Retina (tissue), 1 donor: ENCODE measurements around the gene TPCN1.

Source experiments
- DNase-seq: peaks from one replicate; pipeline ENCODE4 v3.0.0-alpha.2; 2016

The TPCN1 gene

DNA sequence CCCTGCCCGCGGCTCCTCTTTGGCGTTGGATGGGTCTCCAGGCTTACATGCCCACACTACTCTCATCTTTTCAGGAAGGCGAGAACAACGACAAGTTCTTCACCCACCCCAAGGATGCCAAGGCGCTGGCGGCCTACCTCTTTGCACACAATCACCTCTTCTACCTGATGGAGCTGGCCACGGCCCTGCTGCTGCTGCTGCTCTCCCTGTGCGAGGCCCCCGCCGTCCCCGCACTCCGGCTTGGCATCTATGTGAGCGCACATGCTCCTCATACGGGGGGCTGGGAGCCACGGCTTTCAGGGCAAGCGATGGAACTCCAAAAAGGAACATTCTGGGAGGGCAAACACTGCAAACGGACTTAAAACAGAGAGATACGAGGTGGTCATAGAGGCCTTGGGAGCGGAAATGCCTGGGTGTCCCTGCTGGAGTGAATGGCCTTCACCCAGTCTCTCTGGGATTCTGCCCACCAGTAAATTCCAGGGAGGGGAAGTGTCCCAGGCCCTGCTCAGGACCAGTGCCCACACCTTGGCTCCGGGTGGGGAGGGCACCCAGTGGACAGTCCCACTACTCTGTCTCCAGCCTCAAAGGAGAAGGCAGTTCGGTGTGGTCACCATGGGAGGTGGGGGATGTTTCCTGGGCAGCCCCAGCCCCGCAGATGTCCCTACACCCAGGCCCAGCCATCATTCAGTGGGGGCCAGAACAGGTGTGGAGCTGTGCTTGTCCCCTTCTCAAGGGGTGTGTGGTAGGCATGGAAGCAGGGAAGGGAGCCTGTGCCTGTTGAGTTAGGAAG is 45.0 kb downstream of the TPCN1 start:
- no peak for DNase-seq

DNA sequence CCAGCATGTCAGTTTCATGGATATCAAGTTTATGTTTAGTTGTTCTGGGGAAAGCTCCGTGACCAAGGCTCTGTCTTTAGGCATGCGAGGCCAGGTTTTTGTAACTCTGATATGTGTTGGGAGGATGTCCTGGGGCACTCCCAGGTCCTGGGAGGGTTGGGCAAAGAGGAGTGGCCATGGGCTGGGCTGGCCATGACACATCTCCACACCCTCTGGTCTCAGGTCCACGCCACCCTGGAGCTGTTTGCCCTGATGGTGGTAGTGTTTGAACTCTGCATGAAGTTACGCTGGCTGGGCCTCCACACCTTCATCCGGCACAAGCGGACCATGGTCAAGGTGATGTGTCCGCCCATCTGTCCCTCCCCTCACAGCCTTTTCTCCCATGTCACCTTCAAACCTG is 46.4 kb downstream of the TPCN1 start:
- DNase-seq = no peak

DNA sequence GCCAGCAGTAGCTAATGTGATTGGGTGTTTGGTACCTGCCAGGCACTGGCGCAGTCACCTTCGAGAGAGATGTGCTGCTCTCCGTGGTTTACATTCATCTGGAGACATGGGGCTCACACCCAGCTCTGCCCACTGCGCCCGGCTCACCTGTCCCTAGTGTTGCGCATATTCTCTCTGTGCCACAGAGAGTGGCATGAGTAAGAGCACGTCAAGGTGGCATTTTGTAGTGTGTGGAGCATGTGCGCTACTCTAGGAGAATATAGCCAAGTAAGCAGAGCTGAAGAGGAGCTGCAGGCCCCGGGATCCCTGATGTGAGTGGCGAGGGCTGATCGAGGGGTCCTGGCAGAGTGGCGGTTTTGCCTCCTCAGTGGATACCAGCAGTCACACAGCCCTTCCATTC is 46.9 kb downstream of the TPCN1 start:
- no peak for DNase-seq

DNA sequence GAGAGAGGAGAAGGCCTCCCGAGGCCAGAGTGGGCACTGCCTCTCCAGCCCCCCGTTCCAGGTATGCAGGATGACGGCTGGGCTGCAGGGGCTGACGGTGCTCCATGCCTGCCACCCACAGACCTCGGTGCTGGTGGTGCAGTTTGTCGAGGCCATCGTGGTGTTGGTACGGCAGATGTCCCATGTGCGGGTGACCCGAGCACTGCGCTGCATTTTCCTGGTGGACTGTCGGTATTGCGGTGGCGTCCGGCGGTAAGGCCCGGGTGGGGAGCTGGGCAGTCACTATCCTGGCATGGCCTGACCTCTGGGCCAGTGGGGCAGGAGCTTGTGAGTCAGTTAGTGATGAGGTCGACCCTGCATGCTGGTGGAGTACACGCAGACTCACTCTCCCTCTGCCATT is 47.4 kb downstream of the TPCN1 start:
- no peak for DNase-seq

DNA sequence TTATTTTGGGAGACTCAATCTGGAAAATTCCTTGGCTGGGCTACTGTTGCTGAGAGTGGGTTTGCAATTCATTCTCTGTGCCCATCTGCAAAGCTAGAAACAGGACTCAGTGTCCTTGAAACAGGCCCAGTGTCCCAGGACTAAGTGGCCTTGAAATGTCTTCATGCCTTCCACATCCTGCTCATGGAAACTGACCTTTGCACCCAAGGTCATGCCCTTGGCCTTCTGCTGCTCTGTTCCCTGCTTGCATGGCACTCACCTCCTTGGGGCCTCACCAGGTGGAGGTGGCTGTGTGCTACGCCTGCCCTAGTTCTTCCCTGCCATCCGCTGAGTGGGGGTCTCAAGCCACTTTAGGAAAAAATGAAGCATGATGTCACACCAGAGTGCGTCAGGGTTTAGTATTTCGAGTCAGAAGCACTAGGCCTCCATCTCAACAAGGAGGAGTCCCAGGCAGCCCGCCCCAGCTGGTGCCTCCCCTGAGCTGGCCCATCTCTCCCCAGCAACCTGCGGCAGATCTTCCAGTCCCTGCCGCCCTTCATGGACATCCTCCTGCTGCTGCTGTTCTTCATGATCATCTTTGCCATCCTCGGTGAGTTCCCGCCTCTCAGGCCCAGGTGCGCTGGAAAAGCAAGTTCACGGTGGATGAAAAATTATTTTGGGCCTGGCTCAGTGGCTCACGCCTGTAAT is 48.1 kb downstream of the TPCN1 start:
- no peak for DNase-seq

DNA sequence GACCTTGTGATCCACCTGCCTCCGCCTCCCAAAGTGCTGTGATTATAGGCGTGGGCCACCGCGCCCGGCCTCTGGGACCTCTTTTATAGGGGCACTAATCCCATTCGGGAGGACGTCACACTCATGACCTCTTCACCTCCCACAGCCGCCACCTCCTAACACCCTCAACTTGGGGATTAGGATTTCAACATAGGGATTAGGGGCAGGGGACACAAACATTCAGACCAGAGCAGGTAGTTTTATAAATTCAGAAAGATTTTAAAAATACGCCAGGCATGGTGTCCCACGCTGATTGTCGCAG is 49.4 kb downstream of the TPCN1 start:
- DNase-seq = no peak

DNA sequence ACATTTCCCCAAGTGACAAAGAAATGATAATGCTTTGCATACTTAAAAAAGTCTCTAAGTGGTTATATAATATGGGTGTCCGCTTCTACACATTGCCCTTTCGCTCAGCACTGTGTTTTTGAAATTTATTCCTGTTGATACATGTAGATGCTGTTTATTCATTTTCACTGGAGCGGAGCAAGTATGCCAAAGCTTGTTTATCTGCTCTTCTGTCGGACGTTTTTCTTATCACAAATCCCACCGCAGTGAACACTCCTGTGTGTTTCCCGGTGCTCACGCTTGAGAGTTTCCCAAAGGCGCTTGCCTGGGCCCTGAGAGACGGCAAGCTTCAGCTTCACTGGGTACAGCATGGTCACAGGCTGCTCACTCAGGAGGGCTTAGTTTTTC is 50.2 kb downstream of the TPCN1 start:
- DNase-seq = no peak

DNA sequence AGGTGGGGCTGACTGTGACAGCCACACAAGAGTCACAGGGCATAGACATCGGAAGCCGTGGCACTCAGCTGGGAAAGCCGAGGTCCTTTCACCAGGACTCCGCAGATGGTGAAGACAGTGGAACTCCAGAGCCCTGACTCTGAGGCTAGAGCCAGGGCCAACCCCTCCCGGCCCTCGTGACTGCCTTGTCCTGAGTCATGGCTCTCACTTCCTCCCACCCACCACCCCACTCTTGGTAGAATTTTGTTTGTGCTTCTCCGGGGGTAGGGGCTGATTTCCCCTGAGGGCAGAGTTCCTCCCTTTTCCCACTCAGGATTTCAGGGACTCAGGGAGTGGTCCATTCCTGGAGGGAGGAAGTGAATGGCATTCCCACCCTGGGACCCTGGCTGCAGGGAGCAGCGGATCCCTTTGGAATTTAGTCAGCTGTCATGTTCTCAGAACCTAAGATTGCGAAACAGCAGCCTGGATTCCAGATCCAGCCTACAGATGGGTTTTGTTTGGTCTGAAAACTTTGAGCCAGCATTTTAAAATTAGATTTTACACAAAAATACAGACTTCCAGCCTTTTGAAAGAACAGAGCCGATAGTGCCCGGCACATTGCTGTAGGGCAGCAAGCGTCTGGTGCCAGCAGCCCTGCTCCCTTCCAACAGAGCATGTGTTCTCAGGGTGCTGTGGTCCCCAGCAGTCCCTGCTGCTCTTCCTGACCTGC is 50.7 kb downstream of the TPCN1 start:
- no peak for DNase-seq

DNA sequence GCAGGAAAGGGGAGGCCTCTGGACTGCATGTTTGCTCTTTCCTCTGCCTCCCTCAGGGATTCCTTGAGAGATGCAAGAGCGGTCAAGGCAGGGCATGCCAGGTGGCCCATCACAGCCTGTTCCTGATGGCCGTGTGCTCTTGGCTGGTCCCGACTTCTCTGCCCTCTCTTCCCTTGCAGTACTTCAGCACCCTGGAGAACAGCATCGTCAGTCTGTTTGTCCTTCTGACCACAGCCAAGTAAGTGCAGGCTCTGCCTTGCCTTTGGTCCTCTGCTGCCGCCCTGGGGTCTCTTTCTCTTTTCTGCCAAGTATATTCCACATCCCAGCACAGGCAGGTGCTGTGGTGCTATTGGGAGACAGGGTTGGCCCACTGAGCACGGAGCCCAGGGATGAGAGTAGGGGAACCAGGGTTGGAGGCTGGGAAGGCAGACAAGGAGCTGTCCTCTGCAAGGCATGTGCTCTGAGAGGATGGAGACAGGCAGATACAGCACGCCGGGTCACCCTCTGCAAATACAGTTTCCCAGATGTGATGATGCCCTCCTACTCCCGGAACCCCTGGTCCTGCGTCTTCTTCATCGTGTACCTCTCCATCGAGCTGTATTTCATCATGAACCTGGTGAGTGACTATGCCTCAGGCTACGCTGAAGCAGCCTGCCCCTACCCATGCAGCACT is 51.9 kb downstream of the TPCN1 start:
- no peak for DNase-seq

DNA sequence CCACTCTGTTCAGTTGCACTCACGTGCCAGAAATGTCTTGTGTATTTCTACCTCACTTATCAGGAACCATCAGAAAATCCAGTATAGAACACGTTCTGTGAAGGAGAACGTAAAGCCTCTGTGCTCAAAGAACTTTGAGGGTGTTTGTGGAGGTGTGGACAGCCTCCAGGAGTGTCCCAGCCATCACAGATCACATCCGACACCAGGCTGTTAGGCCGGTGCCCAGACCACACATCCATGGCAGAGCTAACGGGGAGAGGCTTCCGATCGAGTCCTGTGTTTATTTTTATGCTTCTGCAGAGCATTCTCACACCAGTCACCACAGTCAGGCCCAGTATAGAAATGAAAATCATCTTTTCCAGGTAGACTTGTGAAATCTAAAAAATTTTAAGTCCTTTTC is 53.6 kb downstream of the TPCN1 start:
- no peak for DNase-seq

DNA sequence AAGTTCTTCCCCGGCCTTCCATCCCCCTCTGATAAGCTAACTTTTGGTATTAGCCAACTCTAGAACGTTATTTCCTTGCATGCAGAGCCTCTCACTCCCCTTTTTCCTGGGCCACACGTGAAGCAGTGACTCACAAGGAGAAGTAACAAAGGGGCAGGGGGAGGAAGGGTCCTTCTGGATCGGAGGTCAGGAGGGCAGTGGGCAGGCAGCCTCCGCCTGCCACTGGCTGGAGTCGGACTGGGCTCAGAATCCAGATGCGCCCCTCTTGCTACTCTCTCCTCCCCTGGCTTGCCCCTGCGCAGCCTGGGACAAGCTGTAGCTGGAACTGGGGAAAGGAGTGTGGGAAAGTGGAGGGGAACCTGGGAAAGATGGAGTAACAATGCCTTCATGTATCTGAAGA is 55.0 kb downstream of the TPCN1 start:
- DNase-seq = no peak

DNA sequence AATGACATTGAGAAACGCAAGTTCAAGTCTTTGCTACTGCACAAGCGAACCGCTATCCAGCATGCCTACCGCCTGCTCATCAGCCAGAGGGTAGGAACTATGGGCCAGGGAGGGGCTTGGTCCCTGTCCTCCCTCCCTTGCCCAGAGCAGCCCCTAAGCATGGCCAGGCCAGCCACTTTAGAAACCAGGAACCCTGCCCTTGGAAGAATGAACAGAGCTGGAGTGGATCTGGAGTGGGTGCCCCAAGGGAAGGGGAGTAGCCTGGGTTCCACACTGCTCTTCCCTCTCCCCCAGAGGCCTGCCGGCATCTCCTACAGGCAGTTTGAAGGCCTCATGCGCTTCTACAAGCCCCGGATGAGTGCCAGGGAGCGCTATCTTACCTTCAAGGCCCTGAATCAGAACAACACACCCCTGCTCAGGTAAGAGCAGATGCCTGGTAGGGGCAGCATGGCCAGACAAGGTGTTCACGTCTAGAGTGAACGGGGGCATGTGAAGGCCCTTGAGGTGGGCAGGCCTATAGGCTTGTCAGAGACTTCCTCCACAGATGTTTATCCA is 55.8 kb downstream of the TPCN1 start:
- DNase-seq = no peak

DNA sequence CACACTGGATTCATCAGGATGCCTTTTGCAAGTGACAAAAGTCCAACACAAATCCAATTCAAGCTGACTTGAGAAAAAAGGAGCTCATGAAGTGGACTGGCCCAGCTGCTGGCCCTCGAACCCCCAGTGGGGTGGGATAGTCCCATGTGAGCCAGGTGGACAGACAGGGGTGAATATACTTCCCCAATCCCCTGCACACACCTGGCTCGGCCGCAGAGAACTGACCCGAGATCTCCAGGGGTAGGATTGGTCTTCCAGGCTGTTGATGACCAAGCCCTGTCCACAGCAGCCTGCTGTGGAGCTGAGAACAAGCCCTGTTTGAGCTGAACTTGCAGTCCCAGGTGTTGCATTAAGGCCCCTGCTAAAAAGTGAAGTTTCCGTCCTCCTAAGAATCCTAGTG is 56.2 kb downstream of the TPCN1 start:
- no peak for DNase-seq

DNA sequence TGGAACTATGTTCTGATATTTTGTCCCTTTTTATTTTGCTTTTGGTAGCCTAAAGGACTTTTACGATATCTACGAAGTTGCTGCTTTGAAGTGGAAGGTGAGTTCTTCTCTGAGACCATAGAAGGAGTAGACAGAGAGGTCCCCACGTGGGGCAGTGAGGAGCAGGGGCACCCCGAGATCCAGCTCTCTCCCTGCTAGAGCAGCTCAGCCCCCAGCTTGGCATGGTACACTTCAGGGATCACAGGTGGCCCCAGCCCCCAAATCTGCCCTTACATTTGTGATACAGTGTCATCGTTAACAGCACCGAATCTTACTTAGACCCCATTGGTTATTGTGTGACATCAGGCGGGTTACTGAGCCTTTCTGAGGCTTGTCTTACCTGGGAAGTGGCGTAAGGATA is 56.9 kb downstream of the TPCN1 start:
- DNase-seq = no peak

DNA sequence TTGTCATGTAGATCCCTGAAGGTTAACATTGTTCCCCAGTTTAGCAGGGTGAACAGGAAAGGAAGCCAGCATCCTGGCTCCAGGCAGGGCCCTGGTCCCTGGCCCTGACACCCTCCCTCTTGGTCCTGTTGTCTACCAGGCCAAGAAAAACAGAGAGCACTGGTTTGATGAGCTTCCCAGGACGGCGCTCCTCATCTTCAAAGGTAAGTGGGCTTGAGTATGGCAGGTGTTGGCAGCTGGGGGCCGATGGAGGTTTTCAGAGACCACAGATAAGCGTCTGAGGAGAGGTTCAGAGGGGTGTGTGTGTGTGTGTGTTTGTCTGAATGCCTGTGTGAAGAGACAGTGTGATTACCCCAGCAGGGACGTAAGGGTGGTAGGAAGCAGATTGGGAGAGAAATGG is 57.4 kb downstream of the TPCN1 start:
- no peak for DNase-seq

DNA sequence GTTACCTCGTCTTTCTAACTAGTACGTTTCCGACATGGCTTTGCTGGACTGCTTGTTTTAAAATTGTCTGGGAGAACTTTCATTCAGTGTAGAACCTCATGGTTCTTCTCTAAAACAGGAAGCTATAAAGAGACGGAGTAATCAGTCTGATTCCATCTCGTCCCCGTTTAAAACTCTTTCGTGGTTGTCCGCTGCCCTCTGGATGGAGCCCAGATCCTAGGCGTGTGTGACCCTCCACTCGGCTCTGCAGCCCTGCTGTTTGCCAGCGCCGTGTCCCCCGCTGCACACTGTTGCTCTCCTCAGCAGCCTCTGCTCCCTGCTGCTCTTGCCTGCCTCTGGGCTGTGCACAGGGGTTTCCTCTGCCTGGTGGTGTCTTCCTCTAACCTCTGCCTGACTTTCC is 63.5 kb downstream of the TPCN1 start:
- DNase-seq = no peak

DNA sequence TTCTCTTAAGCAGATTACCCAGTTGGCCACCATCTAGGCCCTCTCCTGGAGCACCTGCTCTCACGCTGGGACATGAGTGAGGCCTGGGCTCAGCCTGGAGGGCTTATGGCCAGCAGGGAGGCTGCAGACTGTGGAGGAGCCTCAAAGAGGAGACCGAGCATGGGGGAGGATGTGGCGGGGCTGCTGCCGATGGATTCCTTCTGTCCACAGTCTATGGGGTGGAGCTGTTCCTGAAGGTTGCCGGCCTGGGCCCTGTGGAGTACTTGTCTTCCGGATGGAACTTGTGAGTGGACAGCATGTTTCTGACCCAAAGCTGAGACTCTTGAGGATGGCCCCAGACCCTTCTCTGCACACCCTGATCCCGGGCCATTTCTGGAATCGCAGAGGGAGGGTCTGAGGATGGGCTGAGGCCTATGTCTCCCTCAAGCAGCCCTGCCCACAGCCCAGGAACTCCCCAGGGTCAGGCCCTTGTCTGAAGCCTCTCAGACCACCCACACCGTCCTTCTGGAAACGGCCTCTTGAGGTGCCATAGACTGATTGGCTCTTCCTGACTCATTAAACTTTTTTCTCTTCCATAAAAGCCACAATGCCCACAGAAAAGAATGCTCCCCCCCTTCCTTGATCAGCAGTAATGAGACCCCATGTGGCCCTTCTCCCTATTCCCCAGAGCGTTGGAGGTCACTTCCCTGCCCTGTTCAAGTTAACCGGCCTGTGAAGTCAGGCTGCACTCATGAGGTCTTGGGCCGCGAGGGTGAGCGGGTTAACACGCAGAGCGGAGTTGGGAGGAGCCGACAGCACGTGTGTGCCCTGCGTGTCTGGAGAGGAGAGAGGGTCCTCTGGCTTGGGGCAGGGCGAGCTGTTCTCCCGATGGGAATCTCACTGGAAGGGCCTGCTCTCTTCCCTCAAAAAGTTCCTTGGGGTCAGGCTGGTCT is 64.7 kb downstream of the TPCN1 start:
- peak; percentile 78 for DNase-seq

DNA sequence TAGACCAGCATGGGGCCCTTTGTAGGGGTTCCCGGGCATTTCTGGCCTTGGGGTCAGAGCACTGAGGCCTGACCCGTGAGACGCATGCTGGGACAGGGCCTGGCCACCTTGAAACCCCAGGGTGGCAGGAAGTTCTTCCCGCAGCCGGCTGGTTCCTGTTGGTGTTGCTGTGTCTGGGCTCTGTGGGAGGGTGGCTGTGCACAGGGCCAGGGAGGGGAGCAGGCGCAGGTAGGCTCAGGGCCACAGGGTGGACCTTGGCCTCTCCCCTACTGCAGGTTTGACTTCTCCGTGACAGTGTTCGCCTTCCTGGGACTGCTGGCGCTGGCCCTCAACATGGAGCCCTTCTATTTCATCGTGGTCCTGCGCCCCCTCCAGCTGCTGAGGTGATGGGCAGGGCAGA is 65.4 kb downstream of the TPCN1 start:
- DNase-seq = no peak

DNA sequence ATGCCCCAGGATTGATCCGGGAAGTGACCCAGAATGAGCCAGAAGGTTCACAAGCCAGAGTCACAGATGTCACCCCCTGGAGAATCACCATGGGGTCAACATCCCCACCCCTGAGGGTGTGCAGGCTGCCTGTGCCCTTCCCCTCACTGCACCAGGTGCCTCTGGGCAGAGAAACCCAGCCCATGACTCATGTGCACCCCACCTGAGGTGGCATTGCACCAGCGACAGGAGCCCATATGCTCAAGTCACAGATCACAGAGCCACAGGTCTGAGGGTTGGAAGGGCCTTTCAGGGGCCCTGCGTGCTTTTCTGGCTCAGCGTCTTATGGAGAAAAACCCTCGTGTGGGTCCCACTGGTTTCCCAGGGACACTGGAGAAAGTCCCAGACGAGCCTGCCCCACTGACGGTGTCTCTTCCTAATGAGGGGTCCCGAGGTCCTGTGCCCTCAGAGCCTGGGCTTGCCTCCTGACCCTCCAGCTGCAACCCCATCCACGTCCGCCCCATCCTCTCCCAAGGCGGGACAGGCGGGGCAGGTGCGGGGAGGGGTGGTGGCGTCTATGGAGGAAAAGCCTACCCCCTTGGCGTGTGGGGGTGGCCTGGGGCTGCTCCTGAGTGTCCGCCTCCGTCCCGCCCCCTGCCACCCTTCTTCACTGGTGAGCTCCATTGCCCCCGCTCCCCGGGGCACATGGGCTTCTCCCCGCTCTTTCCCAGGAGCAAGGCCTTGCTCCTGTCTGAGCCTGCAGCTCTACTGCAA is 66.1 kb downstream of the TPCN1 start:
- DNase-seq = no peak

DNA sequence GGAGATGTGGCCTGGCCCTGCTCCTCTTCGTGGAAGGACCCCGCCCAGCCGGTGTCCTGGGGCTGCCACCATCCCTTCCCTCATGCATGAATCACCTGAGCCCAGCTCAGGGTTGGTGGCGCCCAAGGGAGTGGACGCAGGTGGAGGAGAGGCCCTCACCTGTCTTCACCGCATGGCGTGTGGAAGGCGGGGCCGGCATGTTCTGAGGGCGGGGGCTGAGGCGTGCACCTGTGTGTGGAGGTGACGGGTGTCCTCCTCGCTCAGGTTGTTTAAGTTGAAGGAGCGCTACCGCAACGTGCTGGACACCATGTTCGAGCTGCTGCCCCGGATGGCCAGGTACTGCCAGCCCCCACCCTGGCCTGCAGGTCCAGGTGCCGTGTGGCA is 66.6 kb downstream of the TPCN1 start:
- no peak for DNase-seq

DNA sequence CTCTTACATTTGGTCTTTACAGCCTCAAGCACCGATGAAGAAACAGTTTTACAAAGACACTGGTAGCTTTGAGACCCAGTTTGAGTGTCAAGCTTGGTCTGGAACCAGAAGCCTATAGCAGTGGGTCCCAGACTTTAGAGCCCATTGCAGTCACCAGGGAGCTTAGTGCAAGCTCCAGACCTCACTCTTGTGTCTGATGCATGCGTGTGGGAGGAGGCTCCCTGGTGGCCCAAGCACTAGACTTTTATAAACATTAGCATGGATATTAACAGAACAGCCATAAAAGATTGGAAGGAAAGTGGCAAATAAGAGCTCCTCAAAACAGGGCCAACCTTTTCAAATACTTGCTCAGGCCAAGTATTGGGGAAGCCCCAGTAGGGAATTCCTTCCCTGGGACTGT is 68.1 kb downstream of the TPCN1 start:
- DNase-seq = no peak

DNA sequence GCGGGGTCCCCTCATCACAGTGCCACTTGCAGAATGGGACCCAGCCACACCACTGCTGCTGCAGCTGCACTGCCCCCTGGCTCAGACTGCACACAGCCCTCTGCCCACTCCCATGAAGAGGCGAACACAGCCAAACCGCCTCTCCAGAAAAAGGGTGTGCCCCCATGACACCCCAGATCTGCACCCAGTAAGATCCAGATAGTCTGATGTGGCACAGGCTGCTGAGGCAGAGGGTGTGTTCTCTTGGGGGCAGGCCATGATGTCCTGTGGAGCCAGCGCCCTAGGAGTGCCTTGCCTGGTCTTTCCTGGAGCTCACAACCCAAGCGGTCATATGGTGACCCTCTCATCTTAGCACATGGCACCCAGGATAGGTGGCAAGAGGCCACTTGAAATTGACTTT is 69.2 kb downstream of the TPCN1 start:
- no peak for DNase-seq
